Coronary artery (tissue), 2 donors: ENCODE data around the gene CHKA.

Experiments used
- DNase-seq: peaks from one replicate; pipeline ENCODE4 v3.0.0-alpha.2; 2017; ENCODE audit warnings: low spot score
- H3K27ac ChIP-seq, 2 donors: fragments of 200-600 bp; sonication (generic); one replicate each; pipeline ENCODE4 v1.5.1; 2016 to 2019
- H3K4me3 ChIP-seq: fragments of 200-600 bp; sonication (generic); 2 replicates; pipeline ENCODE4 v1.5.1; 2016; ENCODE audit warnings: mild to moderate bottlenecking, moderate library complexity
- CTCF ChIP-seq: fragments of 200-600 bp; sonication (generic); IDR thresholded peaks from one replicate; pipeline ENCODE4 v1.5.1; 2019; ENCODE audit warnings: antibody characterized with exemption

CHKA gene

DNA sequence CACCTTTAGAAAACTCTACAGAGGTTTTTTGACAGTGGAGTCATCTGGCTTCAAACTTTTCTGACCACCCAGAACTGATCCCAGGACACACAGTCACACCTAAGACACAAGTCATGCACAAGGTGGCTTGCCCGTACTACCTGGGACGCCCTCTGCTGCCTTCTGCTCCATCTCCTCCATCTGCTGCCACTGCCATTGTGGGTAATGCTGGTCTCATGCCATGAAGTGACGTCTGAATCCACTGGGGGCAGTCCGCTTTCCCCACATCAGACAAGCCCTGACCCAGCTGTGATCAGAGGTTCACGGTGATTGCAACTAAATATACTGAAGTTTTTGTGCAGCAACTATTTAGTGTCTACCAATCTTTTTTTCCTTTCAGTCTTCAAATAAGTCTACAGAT lies 96.1 kb downstream of the CHKA start:
- TF ChIP-seq CTCF, result no peak
- no peak overlapping the region for H3K4me3 ChIP-seq
- no peak overlapping the region for H3K27ac ChIP-seq
- DNase-seq, result no peak

DNA sequence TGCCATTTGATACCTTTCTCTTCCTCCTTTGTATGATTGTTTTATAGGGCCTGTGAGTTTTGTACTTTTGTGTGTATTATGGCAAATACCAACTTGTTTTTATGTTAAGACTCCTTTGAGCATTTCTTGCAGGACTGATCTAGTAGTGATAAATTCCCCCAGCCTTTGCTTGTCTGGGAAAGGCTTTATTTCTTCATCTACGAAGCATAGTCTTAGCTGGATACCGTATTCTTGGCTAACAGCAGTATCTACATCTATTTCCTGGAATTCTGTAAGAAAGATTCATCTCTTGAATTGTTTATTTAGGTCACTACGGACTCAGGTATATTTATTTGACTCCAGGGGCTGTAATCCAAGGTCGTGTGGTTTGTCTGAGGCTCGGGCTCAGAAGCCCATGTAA lies 96.7 kb downstream of the CHKA start:
- no peak for DNase-seq
- Histone ChIP-seq H3K4me3 (no peak overlapping the region), H3K27ac (no peak overlapping the region)
- TF ChIP-seq CTCF, result no peak

- TF ChIP-seq CTCF, result no peak
- Histone ChIP-seq H3K27ac (no peak overlapping the region), H3K4me3 (no peak overlapping the region)
These were observed 98.7 kb downstream of the CHKA start for GRCh38 chr11:68022531-68022930.

DNA sequence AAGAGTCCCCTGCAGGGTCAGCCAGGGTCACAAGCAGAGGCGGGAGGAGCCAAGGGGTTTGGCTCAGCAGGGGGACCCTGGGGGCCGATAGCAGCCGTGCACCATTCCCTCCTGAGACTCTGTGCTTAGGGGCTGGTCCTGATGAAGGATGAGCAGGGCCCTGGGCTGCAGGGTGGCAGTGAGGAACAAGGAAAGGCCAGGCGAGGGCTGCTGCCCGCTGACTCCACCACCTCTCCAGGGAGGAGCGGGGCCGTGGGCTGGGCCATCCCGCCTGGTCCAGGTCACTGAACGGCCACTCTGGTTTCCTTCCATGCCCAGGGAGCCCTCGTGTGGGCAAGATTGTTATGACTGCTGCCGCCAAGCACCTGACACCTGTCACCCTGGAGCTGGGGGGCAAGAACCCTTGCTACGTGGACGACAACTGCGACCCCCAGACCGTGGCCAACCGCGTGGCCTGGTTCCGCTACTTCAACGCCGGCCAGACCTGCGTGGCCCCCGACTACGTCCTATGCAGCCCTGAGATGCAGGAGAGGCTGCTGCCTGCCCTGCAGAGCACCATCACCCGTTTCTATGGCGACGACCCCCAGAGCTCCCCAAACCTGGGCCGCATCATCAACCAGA lies 99.9 kb downstream of the CHKA start:
- H3K27ac ChIP-seq, result no peak overlapping the region
- no peak for DNase-seq
- no peak overlapping the region for H3K4me3 ChIP-seq
- TF ChIP-seq CTCF, result no peak

More at GRCh38 chr11:68022531-68022930, 98.7 kb downstream of the CHKA start:
- no peak for DNase-seq

- Histone ChIP-seq H3K27ac (no peak overlapping the region), H3K4me3 (no peak overlapping the region)
- DNase-seq, result no peak
- TF ChIP-seq CTCF, result no peak
These were observed 100.6 kb downstream of the CHKA start for GRCh38 chr11:68020575-68020974.

DNA sequence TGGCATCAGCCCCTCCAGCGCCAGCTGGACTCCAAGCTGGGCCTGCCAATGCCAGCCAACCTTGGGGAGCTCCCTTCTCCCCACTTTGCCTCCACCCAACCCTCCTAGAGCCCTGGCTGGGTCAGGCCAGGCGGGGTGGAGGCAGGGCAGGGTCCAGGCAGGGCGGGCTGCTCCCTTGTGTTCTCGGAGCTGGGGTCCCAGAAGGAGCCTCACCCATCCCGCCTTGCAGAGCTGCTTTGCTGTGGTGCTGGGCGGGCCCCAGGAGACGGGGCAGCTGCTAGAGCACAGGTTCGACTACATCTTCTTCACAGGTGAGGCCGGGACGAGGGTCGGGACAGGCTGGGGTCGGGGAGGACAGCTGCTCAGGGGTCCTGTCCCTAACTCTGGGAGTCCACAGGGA lies 101.7 kb downstream of the CHKA start:
- no peak for TF ChIP-seq CTCF
- no peak for DNase-seq
- no peak overlapping the region for H3K27ac ChIP-seq
- no peak overlapping the region for H3K4me3 ChIP-seq

DNA sequence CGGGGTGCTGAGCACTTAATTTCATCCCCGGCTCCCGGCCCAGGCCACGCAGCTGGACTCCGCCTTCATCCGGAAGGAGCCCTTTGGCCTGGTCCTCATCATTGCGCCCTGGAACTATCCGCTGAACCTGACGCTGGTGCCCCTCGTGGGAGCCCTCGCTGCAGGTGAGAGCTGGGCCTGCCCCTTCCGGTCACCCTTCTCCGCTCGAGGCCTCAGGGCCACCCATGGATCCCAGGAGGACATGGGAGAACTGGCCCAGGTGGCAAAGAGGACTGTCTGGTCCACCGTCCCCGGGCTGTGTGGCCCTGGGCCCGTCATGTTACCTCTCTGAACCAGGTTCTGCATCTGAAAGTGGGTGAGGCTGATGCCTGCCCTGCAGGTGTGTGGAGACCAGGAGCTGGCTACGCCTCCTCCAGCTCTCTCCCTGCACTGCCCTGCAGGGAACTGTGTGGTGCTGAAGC lies 102.4 kb downstream of the CHKA start:
- H3K27ac ChIP-seq, result no peak overlapping the region
- H3K4me3 ChIP-seq, result no peak overlapping the region
- no peak for DNase-seq
- TF ChIP-seq CTCF, result no peak
